GM12872 (cell line): ENCODE data around the gene VPS4B.

Experiments used
- CTCF ChIP-seq: IDR thresholded peaks from 3 replicates; pipeline ENCODE4 v1.5.1; 2011; ENCODE audit warnings: low read depth, mild to moderate bottlenecking, low read length, moderate library complexity; ENCODE audit not compliant: insufficient read depth

VPS4B gene

GRCh38 chr18:63457977-63458376 is 35.7 kb upstream of the VPS4B start:
- TF ChIP-seq CTCF, result no peak

GRCh38 chr18:63454497-63454896 is 32.2 kb upstream of the VPS4B start:
- TF ChIP-seq CTCF, result no peak

- no peak for TF ChIP-seq CTCF
Observed at GRCh38 chr18:63451799-63452660, 29.8 kb upstream of the VPS4B start.

- no peak for TF ChIP-seq CTCF
Observed at GRCh38 chr18:63449426-63449825, 27.1 kb upstream of the VPS4B start.

- no peak for TF ChIP-seq CTCF
Observed at GRCh38 chr18:63447066-63447465, 24.8 kb upstream of the VPS4B start.

GRCh38 chr18:63446266-63446665 is 24.0 kb upstream of the VPS4B start:
- TF ChIP-seq CTCF, result no peak

- TF ChIP-seq CTCF, result no peak
Observed at GRCh38 chr18:63445037-63445436, 22.8 kb upstream of the VPS4B start.
